Stimulated activated CD4-positive, alpha-beta T cell treated with anti-CD3 and anti-CD28 coated beads, TNF-alpha, amount 100 ng/mL, for 4 hours (primary cell): ENCODE results near the gene FXYD6.

Experiments
- DNase-seq, 3 experiments: peaks; one replicate each; pipeline ENCODE4 v3.0.0-alpha.2; 2020; ENCODE audit warnings: low read depth in 3 of 3

FXYD6 gene

GRCh38 chr11:117794135-117794534 is 82.3 kb downstream of the FXYD6 start:
- DNase-seq: no peak

GRCh38 chr11:117793583-117793982 is 82.9 kb downstream of the FXYD6 start:
- DNase-seq: no peak

- no peak for DNase-seq
Observed at GRCh38 chr11:117792992-117793391, 83.5 kb downstream of the FXYD6 start.

GRCh38 chr11:117792241-117792640 is 84.2 kb downstream of the FXYD6 start:
- DNase-seq: no peak

- DNase-seq: no peak
Observed at GRCh38 chr11:117790279-117790678, 86.2 kb downstream of the FXYD6 start.

GRCh38 chr11:117789241-117789640 is 87.2 kb downstream of the FXYD6 start:
- DNase-seq: no peak
